TTC549 (cell line): ENCODE data around the gene SYNE3.

ENCODE experiments used
- FAIRE-seq: peaks from 2 replicates; lab custom pipeline; 2012; peaks lifted over from hg19 to GRCh38; lab: Jason Lieb, UNC

The SYNE3 gene, protein sequence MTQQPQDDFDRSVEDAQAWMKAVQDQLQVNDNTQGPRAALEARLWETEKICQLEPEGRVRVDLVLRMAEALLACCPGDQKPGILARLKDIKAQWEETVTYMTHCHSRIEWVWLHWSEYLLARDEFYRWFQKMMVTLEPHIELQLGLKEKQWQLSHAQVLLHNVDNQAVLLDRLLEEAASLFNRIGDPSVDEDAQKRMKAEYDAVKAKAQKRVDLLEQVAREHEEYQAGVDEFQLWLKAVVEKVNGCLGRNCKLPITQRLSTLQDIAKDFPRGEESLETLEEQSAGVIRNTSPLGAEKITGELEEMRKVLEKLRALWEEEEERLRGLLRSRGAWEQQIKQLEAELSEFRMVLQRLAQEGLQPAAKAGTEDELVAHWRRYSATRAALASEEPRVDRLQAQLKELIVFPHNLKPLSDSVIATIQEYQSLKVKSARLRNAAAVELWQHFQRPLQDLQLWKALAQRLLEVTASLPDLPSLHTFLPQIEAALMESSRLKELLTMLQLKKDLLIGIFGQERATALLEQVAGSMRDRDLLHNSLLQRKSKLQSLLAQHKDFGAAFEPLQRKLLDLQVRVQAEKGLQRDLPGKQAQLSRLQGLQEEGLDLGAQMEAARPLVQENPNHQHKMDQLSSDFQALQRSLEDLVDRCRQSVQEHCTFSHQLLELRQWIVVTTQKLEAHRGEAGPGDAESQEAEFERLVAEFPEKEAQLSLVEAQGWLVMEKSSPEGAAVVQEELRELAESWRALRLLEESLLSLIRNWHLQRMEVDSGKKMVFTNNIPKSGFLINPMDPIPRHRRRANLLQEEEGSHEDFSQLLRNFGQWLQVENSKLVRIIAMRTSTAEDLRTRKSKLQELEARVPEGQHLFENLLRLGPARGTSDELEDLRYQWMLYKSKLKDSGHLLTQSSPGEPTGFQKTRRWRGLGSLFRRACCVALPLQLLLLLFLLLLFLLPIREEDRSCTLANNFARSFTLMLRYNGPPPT

DNA sequence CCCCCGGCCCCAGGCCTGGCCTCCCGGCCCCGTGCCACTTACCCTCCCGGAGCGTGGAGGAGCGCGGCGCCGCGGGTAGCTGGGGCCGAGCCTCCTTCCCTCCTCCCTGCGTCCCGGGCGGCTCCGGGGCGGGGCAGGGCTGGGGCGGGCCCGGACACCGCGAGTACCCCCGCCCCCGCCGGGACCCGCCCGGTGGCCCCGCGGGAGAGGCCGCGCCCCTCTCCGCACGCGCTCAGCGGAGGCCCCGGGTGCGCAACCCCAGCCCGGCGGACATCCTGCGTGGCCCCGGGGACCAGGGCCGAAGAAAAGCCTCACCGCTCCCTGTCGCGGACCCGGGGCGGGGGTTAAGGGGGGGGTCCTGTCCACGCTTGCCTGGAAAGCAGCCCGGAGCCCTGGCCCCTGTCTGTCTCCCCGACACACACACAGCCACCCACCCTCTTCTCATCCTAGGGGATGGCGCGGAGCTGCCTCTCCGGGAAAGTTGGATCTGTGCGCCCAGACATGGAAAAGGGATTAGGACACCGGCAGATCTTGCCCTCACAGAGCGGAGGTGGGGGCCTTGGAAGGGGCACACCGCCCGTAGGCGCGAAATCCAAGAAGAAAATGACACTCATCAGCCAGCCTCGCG is at the start of gene SYNE3:
Gene SYNE3 (minus strand): TSS at position 97 of the 628 bp plus-strand sequence. CDS start 40,829 bp downstream, outside the sequence.
- no peak for FAIRE-seq

DNA sequence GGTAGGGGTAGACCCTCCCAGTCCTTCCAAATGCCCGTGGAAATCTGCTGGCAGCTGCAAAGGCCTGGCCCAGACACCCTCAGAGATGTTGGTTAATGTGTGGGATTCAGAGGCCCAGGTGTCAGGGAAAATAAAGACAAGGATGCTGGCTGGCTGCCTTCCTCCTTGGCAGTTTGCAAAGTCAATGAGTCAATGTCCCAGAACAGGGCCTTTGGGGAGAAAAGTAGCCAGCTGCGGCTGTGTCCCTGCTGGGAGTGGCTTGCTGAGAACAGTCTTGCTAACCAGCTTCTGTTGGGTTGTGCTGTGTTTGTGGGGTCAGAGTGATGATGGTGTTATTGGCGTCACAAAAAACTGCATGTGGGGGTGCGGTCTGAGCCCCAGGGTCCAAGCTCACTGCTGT is 47.6 kb upstream of the SYNE3 start:
- no peak for FAIRE-seq

DNA sequence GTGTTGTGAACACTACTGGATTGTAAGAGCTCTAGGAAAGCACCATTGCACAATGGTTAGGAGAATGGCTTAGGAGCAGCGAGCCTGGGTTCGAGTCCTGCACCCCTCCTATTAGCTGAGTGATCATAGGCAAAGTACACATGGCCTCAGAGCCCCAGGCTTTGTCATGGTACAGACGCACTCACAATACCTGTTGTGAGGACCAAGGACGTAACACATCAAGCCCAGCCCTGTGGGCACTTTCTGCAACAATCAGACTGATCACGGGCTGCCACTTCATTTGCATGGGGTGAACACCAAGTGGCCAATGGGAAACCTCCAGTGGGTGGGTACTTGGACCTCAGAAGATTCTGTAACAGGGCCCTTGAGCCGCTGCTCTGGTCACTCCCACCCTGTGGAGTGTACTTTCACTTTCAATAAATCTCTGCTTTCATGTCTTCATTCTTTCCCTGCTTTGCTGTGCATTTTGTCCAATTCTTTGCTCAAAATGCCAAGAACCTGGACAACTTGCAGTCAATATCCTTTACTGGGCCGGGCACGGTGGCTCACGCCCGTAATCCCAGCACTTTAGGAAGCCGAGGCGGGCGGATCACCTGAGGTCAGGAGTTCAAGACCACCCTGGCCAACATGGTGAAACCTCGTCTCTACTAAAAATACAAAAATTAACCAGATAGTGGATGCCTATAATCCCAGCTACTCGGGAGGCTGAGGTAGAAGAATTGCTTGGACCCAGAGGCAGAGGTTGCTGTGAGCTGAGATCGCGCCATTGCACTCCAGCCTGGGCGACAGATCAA is 46.6 kb upstream of the SYNE3 start:
- FAIRE-seq = no peak

DNA sequence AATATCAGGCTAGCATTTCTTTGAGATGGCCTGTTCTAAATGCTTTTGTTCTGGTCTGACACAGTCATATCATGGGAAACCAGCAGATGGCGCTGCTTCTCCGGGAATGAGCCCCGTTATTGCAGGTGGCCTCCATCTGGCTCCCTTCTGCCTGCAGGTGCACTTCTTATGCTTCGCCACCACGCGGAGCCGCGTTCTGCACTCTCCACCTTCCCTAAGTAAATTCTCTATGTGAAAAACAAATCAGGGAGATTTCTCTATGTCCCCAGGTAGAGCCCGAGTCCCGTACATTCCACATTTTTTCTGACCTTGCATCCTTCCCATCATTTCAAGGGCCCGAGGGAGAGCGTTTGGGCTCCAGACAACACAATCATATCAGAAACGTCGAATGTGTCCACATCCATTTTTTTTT is 44.6 kb upstream of the SYNE3 start:
- peak; percentile 9 for FAIRE-seq

DNA sequence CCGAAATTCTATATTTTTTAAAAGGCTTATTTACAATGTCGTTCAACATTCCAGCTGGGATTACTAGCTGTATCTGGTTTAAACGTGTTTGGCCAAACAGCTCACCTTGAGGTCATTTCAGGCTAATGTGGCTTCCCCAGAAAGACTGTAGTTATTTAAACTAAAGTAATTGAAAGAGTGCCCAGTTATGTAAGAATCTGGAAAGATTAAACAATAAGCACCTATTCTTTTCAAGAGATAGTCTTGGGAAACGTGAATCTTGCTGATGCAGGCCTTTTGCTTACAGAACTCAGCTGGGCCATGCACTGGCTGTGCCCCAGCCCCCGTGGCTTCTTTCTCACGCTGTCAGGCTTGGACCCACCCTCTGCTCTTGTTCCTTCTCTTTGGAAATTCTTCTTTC is 42.8 kb upstream of the SYNE3 start:
- FAIRE-seq = no peak

DNA sequence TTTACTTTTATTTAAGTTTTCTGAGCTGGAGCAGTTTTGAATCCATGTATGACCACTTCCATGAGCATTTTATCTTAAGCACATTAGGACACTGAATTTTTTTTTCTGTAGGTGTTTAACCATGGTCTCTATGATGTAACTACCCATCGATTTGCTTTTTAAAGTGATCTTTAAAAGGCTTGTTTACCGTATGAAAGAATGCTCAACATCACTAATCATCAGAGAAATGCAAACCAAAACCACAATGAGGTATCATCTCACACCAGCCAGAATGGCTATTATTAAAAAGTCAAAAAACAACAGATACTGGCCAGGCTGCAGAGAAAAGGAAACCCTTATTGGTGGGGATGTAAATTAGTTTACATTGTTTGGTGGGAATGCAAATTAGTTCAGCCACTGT is 41.4 kb upstream of the SYNE3 start:
- FAIRE-seq = no peak

DNA sequence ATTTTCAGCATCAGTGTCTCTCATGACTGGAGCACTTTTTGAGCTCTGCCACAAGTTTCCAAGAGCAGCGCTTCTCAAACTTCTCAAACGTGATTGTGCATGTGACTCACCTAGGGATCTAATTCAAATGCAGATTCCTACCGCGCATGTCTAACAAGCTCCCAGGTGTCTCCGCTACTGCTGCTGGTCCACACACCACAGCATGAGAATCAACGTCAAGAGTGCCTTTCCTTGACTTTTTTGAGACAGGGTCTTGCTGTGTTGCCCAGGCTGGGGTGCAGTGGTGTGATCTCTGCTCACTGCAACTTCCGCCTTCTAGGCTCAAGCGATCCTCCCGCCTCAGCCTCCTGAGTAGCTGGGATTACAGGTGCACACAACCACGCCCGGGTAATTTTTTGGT is 40.8 kb upstream of the SYNE3 start:
- no peak for FAIRE-seq

DNA sequence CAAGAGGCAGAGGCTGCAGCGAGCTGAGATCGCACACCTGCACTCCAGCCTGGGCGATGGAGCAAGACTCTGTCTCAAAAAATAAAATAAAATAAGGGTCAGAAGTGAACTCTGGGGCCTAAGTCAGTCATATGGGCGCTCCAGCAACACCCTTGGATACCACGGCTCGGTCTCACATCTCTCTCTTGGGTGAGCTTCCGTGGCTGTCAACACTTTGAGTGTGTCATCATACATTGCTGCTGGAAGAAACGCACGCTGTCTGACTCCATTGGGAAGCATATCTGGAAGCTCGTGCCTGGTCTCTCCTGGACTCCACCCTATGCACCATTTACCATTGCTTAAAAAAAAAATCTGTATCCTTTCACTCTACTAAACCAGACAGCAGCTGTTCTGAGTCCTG is 38.6 kb upstream of the SYNE3 start:
- no peak for FAIRE-seq

DNA sequence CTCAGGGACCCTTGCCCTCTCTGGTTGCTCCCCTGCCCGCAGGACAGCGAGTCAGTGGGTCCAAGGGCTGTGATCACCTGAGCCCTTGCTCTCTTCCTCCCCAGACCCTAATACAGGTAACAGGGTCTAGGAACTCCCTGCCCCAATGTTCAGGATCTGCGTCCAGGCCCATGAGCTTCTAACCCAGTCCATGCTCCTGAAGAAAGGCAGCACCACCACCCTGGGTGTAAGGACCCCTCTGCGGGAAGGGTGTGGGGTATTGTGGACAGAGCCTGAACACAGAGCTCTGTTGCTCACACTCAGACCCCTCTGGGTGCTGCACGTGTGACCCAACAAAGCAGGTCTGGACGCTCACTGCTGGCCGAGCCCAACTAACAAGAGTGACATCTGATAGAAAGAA is 36.7 kb upstream of the SYNE3 start:
- FAIRE-seq = no peak

DNA sequence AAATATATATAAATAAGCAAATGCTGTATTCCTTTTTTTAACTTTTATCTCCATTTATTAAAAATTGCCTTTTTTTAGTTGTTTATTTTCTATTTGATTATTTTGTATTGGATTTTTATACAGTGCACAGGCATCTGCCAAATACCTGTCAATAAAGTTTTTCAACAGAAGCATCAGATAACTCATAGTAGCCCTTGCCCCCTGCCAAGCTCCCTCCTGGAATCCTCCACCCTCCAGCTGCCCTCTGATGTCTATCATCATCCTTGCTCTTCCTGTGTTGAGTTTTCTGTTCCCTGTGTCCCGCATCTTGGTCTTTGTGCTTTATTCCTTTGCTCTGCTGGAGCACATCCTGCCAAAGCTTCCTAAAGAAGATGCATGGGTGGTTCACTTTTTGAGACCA is 35.0 kb upstream of the SYNE3 start:
- no peak for FAIRE-seq

DNA sequence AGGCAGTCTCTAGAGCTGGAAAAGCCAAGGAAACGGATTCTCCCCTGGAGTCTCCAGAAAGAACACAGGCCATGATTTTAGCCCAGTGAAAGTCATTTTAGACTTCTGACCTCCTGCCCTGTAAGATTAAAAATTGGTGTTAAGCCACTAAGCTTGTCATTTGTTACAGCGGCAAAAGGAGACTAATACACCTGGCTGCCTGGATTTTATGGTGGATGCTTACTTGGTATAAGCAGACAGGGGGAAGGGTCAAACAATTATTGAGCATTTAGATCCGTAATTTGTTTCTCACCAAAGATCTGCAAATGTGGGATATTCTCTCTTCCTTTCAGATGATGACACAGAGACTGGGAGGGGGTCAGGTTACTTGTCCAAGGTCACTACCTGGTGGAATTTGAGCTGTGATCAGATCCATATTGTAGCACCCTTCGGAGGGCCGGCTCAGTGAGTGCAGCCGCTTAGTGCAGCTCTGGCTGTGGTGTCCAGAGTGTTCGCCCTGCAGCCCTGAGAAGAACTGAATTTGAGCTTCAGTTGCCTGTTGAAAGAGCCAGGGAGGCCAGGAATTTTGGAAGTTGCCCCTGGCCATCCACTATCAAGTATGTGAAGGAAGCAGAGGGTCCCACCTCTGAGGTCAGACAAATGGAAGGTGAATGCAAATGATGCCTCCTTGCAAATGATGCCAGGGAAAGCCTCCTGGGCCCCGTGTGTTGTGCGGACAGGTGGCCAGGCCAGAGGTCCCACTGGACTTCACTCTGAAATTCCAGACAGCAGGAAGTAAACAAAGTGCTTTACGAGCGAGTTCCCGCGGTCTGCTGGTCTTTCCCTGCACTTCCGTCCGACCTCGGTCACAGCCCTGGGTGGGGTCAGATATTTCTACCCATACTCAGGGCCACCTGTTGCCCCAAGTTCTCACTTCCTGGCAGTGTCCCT is 33.5 kb upstream of the SYNE3 start:
- FAIRE-seq = no peak

DNA sequence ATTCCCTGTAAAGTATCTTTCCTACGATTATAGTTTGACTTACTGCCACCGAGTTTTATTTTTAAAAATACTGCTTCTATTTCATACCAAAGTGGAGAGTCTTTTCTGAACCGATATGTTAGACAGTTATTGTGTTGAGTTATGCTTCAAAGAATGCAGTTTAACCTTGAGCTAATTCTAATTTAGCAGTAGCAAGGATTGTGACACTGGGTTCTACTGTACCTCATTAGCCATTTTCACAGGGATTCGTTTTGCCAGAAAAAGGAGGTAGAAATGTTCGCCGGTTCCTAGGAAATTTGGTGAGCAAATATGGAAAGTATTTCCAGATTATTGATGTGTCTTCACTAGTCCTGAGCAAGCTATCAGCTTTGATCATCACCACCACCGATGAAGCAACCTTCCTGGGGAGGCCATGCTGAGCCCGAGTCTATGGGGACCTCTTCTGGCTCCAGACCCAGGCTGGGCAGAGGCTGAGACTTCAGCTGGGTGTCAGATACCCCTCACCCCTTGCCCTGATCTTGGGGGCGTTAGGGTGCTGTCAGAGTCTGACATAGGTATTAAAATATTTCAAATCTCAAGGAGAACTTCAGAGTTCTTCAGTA is 32.0 kb upstream of the SYNE3 start:
- no peak for FAIRE-seq

DNA sequence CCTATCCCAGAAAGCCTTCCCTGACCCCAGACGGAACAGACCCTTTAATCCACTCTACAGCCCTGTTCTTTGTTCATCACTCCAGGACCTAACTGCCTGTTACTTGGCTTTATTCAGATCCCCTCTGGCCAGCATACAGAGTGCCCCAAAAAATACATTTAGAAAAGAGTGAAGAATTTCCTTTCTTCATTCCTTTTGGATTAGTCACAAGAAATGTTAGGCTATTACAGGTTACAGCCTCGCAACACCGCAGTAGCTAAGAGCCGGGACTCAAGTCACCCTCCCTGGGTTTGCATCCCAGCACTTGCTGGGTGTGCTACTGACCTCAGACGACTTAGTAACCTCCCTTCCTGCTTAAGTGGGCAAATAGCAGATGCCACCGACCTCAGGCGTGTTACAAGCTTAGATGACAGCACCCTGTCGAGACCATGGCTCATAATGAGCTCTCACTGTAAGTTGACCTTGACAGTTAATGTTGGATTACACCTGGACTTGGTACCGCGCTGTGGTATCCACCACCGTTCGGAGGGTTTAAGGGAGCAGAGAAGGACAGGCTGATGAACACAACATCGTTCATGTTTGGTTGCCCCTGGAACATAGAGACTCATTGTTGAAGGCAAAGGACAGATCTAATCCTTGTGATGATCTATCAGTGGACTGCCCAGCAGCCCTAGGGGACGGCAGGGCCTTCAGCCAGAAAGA is 31.3 kb upstream of the SYNE3 start:
- no peak for FAIRE-seq

DNA sequence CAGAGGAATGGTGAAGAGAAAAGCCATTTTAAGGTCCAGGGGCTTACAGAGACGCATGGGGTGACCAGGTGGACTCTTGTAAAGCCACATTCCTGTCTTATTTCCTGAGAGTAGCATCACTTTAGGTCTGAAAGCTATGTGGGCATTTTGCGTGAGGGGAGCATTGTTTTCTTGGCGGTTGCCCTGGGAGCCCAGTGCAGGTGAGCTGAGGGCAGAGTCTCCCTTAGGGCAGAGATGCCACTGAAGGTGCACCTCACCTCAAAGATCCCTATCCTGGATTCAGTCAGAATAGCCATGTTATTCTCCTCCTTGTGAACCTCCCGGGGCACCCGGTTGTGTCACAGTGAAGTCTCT is 30.8 kb upstream of the SYNE3 start:
- FAIRE-seq = no peak

DNA sequence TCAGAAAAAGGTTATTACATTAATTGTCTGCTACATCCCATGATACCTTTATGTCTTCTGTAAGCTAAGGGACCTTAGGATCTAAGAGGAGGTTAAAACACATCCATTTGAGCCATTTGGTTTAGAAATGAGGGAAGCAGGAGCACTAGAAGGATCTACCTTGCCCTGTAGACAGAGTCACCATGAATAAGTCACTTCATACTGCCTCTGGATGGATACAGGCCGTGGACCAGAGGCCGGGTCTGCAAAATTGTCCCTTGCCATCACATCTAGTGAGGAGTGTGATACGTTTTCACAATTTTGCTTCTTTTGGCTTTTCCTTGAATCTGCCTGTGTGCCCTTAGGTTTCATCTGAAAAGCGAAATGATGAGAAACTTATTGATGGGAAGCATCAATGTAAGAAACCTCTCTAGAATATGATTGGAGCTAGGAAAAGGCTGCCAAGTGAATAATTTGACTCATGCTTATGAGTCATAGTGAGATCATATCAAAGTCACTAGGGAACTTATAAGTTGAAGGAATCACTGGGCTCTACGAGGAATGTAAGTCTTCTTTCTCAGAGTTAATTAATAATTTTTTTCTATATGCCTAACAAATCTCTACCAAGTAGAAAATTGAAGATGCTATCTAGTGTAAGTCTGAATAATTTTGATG is 29.2 kb upstream of the SYNE3 start:
- no peak for FAIRE-seq

DNA sequence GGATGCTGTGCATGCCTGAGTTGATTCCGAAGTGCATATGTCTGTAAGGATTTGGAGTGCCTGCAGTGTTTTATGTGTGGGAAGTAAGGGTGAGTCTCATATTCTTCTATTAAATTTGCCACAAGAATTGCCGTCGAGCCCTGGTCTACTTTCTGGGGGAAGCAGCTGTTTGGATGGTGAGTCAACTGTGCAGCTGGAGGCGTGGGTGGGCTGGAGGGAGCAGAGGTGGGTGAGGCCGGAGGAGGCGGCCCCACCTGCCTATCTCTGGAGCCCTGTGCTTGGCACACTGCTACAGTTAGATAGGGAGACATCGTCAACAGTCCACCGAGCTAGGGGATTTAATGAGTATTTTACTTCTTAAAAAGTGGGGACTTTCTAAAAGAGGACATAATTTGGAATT is 28.1 kb upstream of the SYNE3 start:
- no peak for FAIRE-seq

DNA sequence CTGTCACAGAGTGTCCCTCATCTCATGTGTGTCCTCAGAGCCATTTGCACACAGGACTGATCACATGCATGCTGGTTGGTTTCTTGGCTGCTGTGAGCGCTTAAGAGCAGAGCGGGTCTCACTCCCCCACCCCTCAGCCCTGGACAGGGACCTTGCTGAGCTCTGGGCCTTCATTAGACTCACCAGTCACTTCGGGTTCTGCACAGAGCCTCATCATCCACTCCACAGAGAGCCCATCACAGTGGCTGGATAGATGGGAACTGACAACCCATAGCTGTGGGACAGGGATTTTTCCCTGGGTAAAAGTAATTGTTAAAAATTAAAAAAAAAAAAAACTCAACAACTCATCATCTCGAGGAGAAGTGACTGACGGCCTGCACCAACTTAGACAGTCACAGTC is 26.6 kb upstream of the SYNE3 start:
- no peak for FAIRE-seq

DNA sequence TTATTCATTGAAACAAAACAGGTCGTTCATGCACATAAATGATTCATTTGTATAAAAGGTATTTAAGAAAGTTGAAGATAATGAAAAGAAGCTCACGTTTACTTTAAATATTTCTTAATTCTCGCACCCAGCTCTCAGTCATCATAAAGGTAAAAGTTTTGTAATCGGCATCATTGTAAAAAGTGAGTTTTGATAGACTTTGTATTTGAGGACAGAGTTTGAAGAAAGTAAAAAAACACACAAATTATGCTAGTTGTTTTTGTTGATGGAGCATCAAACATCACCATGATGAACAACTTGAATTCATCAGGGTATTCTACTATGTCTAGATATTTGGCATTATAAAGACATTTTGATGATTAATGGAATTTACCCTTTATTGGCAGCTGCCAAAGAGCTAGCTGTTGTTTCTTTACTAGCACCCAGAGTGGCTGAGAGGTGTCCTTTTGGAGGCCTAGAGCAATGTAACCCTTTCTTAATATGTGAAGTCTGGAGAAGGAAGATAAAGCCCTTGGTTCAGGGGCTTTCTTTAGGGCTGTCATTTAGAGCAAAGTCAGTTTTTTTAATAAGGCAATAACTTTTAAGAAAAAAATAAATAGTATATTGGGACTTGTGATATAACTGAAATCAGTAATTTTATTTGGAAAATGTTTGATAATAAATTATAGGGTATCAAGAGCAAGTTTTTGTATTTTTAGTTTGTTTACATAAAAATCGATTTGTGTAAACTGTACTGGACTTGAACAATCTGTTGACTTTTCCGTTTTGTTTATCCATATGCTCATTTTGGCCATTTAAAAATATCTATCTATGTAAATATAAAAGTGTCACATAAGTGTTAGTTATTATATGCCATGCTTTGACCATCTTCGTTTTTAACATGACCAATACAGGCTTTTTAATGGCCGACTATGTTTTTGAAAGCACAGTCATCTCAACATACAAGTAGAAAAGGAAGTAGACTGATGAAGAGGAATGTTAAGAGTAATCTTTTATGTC is 25.8 kb upstream of the SYNE3 start:
- no peak for FAIRE-seq
